H1 (cell line): ENCODE results near the gene STX2. TPM values are rescaled to one million over a fixed set of nuclear protein-coding genes. Genes with fewer than 3 reads are reported as not detected.

Source experiments
- CTCF ChIA-PET: fragments of 300-600 bp; sonication (Branson Sonifier 250); formaldehyde crosslinking; loops from one replicate; lab custom pipeline; 2021; ENCODE audit not compliant: partially characterized antibody; lab: Charles Lee
- POLR2A ChIA-PET: fragments of 300-600 bp; sonication (Branson Sonifier 250); formaldehyde crosslinking; loops from one replicate; lab custom pipeline; 2021; ENCODE audit warnings: inconsistent platforms; ENCODE audit not compliant: partially characterized antibody; lab: Charles Lee
- DNase-seq, 2 experiments: peaks; one replicate each; pipeline versions ENCODE4 v3.0.0 to v3.0.0-alpha.2; 2010 to 2022; ENCODE audit warnings: low spot score in 2 of 2, low read depth in 1 of 2, mixed read lengths in 1 of 2
- FAIRE-seq: peaks from 2 replicates; lab custom pipeline; 2011; peaks lifted over from hg19 to GRCh38; lab: Jason Lieb, UNC
- H2AFZ ChIP-seq: 2 replicates; pipeline ENCODE4 v1.8.1; 2012; ENCODE audit warnings: low read length, inconsistent platforms
- H2AK5ac ChIP-seq: 2 replicates; pipeline ENCODE4 v1.6.1; 2013; ENCODE audit warnings: low read depth, low read length
- H2BK120ac ChIP-seq: replicated peaks from 2 replicates; pipeline ENCODE3; 2013; ENCODE audit warnings: low read depth, low read length, inconsistent platforms
- H2BK12ac ChIP-seq: 2 replicates; pipeline ENCODE4 v1.6.1; 2013; ENCODE audit warnings: low read depth, low read length
- H2BK15ac ChIP-seq: 2 replicates; pipeline ENCODE4 v1.6.1; 2013; ENCODE audit warnings: low read length
- H2BK20ac ChIP-seq: 2 replicates; pipeline ENCODE4 v1.6.1; 2013; ENCODE audit warnings: low read length
- H2BK5ac ChIP-seq: 2 replicates; pipeline ENCODE4 v1.6.1; 2013; ENCODE audit warnings: low read depth, low read length
- H3K14ac ChIP-seq: 2 replicates; pipeline ENCODE4 v1.6.1; 2013; ENCODE audit warnings: inconsistent platforms; ENCODE audit not compliant: insufficient read length
- H3K18ac ChIP-seq: 2 replicates; pipeline ENCODE4 v1.6.1; 2013; ENCODE audit warnings: low read length; ENCODE audit errors: extremely low read depth
- H3K23ac ChIP-seq: 2 replicates; pipeline ENCODE4 v1.6.1; 2013; ENCODE audit warnings: inconsistent platforms; ENCODE audit not compliant: insufficient read length
- H3K23me2 ChIP-seq: 2 replicates; pipeline ENCODE4 v1.6.1; 2013; ENCODE audit warnings: low read depth, low read length
- H3K27ac ChIP-seq: 2 replicates; pipeline ENCODE4 v1.6.1; 2011; ENCODE audit warnings: low read depth, low read length, inconsistent platforms
- H3K27me3 ChIP-seq, 4 experiments: replicated peaks in 1 of 4; 1 replicate in 1 of 4; 2 replicates in 3 of 4; pipeline versions ENCODE4 v1.6.1 to v1.8.1; 2011 to 2013; ENCODE audit warnings: low read length in 3 of 4, mild to moderate bottlenecking in 3 of 4, inconsistent platforms in 2 of 4, mixed read lengths in 2 of 4, moderate library complexity in 1 of 4; ENCODE audit not compliant: control insufficient read depth in 3 of 4, insufficient read depth in 3 of 4; ENCODE audit errors: extremely low read depth in 1 of 4
- H3K36me3 ChIP-seq, 4 experiments: 2 replicates each; pipeline versions ENCODE4 v1.6.1 to v1.8.1; 2011 to 2013; ENCODE audit warnings: mild to moderate bottlenecking in 4 of 4, low read length in 3 of 4, moderate library complexity in 2 of 4, control low read depth in 1 of 4, inconsistent platforms in 1 of 4; ENCODE audit not compliant: insufficient read depth in 4 of 4, control insufficient read depth in 2 of 4
- H3K4ac ChIP-seq: replicated peaks from 2 replicates; pipeline ENCODE3; 2013; ENCODE audit warnings: low read length, low read depth, mixed read lengths, inconsistent platforms; ENCODE audit not compliant: insufficient read length
- H3K4me1 ChIP-seq, 4 experiments: replicated peaks in 1 of 4; 1 replicate in 1 of 4; 2 replicates in 3 of 4; pipeline versions ENCODE4 v1.6.1 to v1.8.1; 2011 to 2013; ENCODE audit warnings: low read length in 3 of 4, inconsistent platforms in 2 of 4, mixed read lengths in 1 of 4; ENCODE audit not compliant: insufficient read depth in 4 of 4, control insufficient read depth in 3 of 4
- H3K4me2 ChIP-seq, 2 experiments: 2 replicates each; pipeline versions ENCODE4 v1.6.1 to v1.8.1; 2011 to 2013; ENCODE audit warnings: low read depth in 2 of 2, low read length in 2 of 2, control low read depth in 1 of 2, inconsistent platforms in 1 of 2, mild to moderate bottlenecking in 1 of 2; ENCODE audit not compliant: insufficient read depth in 1 of 2
- H3K4me3 ChIP-seq, 4 experiments: fragments of 200-600, 300-600 bp in 1 of 4; sonication (generic), shearing (Covaris generic), sonication (Bioruptor Twin) in 1 of 4; 2 replicates each; pipeline versions ENCODE4 v1.5.1 to v1.8.1; 2011 to 2016; ENCODE audit warnings: low read length in 4 of 4, low read depth in 3 of 4, control low read depth in 2 of 4, inconsistent platforms in 2 of 4, mild to moderate bottlenecking in 2 of 4, mixed read lengths in 1 of 4, moderate library complexity in 1 of 4; ENCODE audit not compliant: insufficient read depth in 2 of 4; ENCODE audit errors: extremely low read depth in 1 of 4
- H3K56ac ChIP-seq: replicated peaks from 2 replicates; pipeline ENCODE3; 2013; ENCODE audit warnings: low read depth, mild to moderate bottlenecking, mixed read lengths, low read length, inconsistent platforms; ENCODE audit not compliant: insufficient read length
- H3K79me1 ChIP-seq: 2 replicates; pipeline ENCODE4 v1.6.1; 2013; ENCODE audit warnings: low read depth, low read length, control low read depth
- H3K79me2 ChIP-seq, 2 experiments: 2 replicates each; pipeline versions ENCODE4 v1.6.1 to v1.8.1; 2012 to 2013; ENCODE audit warnings: low read length in 2 of 2, mild to moderate bottlenecking in 2 of 2, inconsistent platforms in 1 of 2; ENCODE audit not compliant: insufficient read depth in 2 of 2, control insufficient read depth in 1 of 2
- H3K9ac ChIP-seq, 4 experiments: replicated peaks in 1 of 4; 1 replicate in 1 of 4; 2 replicates in 3 of 4; pipeline versions ENCODE4 v1.6.1 to v1.8.1; 2011 to 2013; ENCODE audit warnings: low read depth in 3 of 4, low read length in 3 of 4, control low read depth in 2 of 4, mild to moderate bottlenecking in 2 of 4, moderate library complexity in 2 of 4, inconsistent platforms in 1 of 4; ENCODE audit errors: extremely low read depth in 1 of 4
- H3K9me3 ChIP-seq, 2 experiments: 2 replicates each; pipeline versions ENCODE4 v1.6.1 to v1.8.1; 2012 to 2013; ENCODE audit warnings: mild to moderate bottlenecking in 2 of 2, moderate library complexity in 2 of 2, control low read depth in 1 of 2, inconsistent platforms in 1 of 2, low read depth in 1 of 2, low read length in 1 of 2, mixed read lengths in 1 of 2; ENCODE audit not compliant: insufficient read depth in 2 of 2
- H4K20me1 ChIP-seq, 2 experiments: replicated peaks in 1 of 2; 2 replicates each; pipeline versions ENCODE3 to v1.8.1; 2011 to 2013; ENCODE audit warnings: inconsistent platforms in 2 of 2, low read length in 2 of 2, mild to moderate bottlenecking in 1 of 2; ENCODE audit not compliant: insufficient read depth in 2 of 2, control insufficient read depth in 1 of 2
- H4K5ac ChIP-seq: 2 replicates; pipeline ENCODE4 v1.6.1; 2013; ENCODE audit warnings: low read length, low read depth, mixed read lengths, inconsistent platforms; ENCODE audit not compliant: insufficient read length
- H4K8ac ChIP-seq: 2 replicates; pipeline ENCODE4 v1.8.0; 2013; ENCODE audit warnings: mild to moderate bottlenecking, moderate library complexity, low read length, inconsistent platforms; ENCODE audit not compliant: insufficient read depth; ENCODE audit errors: extremely low read depth
- H4K91ac ChIP-seq: replicated peaks from 2 replicates; pipeline ENCODE3; 2013; ENCODE audit warnings: low read length, mixed read lengths, inconsistent platforms; ENCODE audit not compliant: insufficient read length
- CEBPB ChIP-seq: IDR thresholded peaks from 2 replicates; pipeline ENCODE4 v1.6.1; 2012; ENCODE audit warnings: low read depth, low read length
- JUND ChIP-seq: IDR thresholded peaks from 2 replicates; pipeline ENCODE4 v1.6.1; 2011; ENCODE audit warnings: mild to moderate bottlenecking, improper control_type of control experiment, low read length
- WGBS, 2 experiments: shearing (Covaris generic) in 1 of 2; methylation state at CpG; one replicate each; pipeline versions ENCODE4 v1.1.6 to v1.1.7; 2013 to 2015; ENCODE audit warnings: low lambda C conversion rate in 2 of 2, mixed read lengths in 2 of 2, inconsistent platforms in 1 of 2, low coverage in 1 of 2, missing lambda C conversion rate in 1 of 2; ENCODE audit not compliant: insufficient replicate concordance in 2 of 2, insufficient coverage in 1 of 2, insufficient read length in 1 of 2; ENCODE audit errors: extremely low coverage in 1 of 2, missing lambda C conversion rate in 1 of 2; 5-methylcytosine and 5-hydroxymethylcytosine counted together
- polyA plus RNA-seq, 7 experiments: library from polyadenylated mRNA; depleted of rRNA in 3 of 7; stranded (reverse) in 5 of 7; unstranded in 2 of 7; fragments of >200 nt in 5 of 7; fragments of 200-250 nt in 2 of 7; gene quantifications; 1 replicate in 5 of 7; 2 replicates in 1 of 7; 4 replicates in 1 of 7; pipeline versions ENCODE4 v1.2.1 to v1.2.3, GENCODE V29; 2011 to 2013; ENCODE audit warnings: missing spikeins in 2 of 7, mixed read lengths in 2 of 7
- total RNA-seq: library from RNA; stranded (reverse); fragmentation: NEBNext Ultra II Directional; extraction: Animal tissue kit (Norgen Biotek cat#: 25700); gene quantifications from 2 replicates; pipeline ENCODE4 v1.2.1, GENCODE V29; 2021

Gene STX2
- total and polyA plus RNA-seq, 2 of the 8 experiments (the other 6 are each of a cell fraction or from before 2014, with no cell fraction given) = 20.0 to 26.3 TPM

GRCh38 chr12:130832561-130833209, 6.4 kb downstream of the STX2 start:
- H3K27me3 ChIP-seq = no peaks in the 10 kb centered on the region
- H3K18ac ChIP-seq = no peak overlapping the region
- H3K9me3 ChIP-seq = no peaks in the 10 kb centered on the region
- H2BK15ac ChIP-seq = 0 out of 2 replicates have a peak overlapping the region, but pooled peaks have one; percentile 33
- H3K36me3 ChIP-seq = no peaks in the 10 kb centered on the region; a peak in 1 of 8 replicates
- no peaks in the 10 kb centered on the region for H4K20me1 ChIP-seq
- no peak overlapping the region for H3K4ac ChIP-seq
- H3K4me2 ChIP-seq = no peak overlapping the region
- FAIRE-seq (no peak), DNase-seq (no peak)
- H3K23ac ChIP-seq = no peak overlapping the region
- peak overlapping the region; percentile 9; the same call in 1 of the 2 replicates for H2BK5ac ChIP-seq
- ChIA-PET CTCF (interaction anchor here (0.9 to 6.3 kb wide), 9 partner anchors 17 to 284 kb away, joined by 3 to 33 read pairs (median 4); no protein-coding TSS in a partner anchor), POLR2A (interaction anchor here (0.9 to 5.2 kb wide), 4 partner anchors 38 to 46 kb away, joined by 3 to 29 read pairs (median 3); no protein-coding TSS in a partner anchor)
- H3K79me1 ChIP-seq = peaks cover 11% of the 10 kb centered on the region
- H3K27ac ChIP-seq = no peak overlapping the region
- no peak overlapping the region for H4K91ac ChIP-seq
- H3K23me2 ChIP-seq = no peaks in the 10 kb centered on the region
- no peak overlapping the region; a peak in 1 of 8 replicates for H3K4me3 ChIP-seq
- H2BK20ac ChIP-seq = no peak overlapping the region
- H3K56ac ChIP-seq = no peak overlapping the region
- peak; percentile 69 for TF ChIP-seq CEBPB
- no peak for TF ChIP-seq JUND
- H3K9ac ChIP-seq = no peak overlapping the region
- peak overlapping the region; percentile 44; the same call in 1 of the 2 replicates for H2AK5ac ChIP-seq
- H2AFZ ChIP-seq = no peak overlapping the region
- H2BK12ac ChIP-seq = no peak overlapping the region; the same call in 1 of the 2 replicates
- no peak overlapping the region for H2BK120ac ChIP-seq
- H3K4me1 ChIP-seq = peaks cover 5 to 24% (median 13%) of the 10 kb centered on the region in 4 experiments
- no peak overlapping the region for H4K8ac ChIP-seq
- WGBS, 2 experiments = 87% methylated on average over 17 of the region's 17 CpGs; no CpG with 5 or more reads in 1 of the 2 experiments
- peaks cover 0 to 57% of the 10 kb centered on the region in 2 experiments; a peak in 2 of 4 replicates for H3K79me2 ChIP-seq
- no peak overlapping the region for H3K14ac ChIP-seq
- H4K5ac ChIP-seq = no peak overlapping the region
